ENCODE data around the gene KCNK7. TPM values are rescaled to one million over a fixed set of nuclear protein-coding genes. Genes with fewer than 3 reads are reported as not detected.

KCNK7 gene
- total and polyA plus RNA-seq, 2 experiments from 2014 or later = 0.37 TPM; not detected in 1

GRCh38 chr11:65621460-65621859, 25.9 kb upstream of the KCNK7 start:
- H3K4me1 ChIP-seq (ENCODE audit: insufficient read depth) = peaks cover 5% of the 10 kb centered on the region
- no peaks in the 10 kb centered on the region for H3K9me2 ChIP-seq (replicated peaks; ENCODE audit: insufficient read depth)
- H4K20me1 ChIP-seq (ENCODE audit: insufficient read depth, poor library complexity, severe bottlenecking) = peaks cover 6% of the 10 kb centered on the region
- TF ChIP-seq CTCF (IDR thresholded peaks at IDR 0.05; ENCODE audit: poor library complexity) (no peak), EZH2phosphoT487 (IDR thresholded peaks at IDR 0.05; ENCODE audit: low read depth, severe bottlenecking, unreplicated experiment) (no peak), EZH2 (IDR thresholded peaks at IDR 0.05; ENCODE audit: borderline replicate concordance) (no peak)
- no peak overlapping the region for H3K4me3 ChIP-seq
- no peaks in the 10 kb centered on the region for H3K27me3 ChIP-seq
- H3K27ac ChIP-seq = no peak overlapping the region
- no peak overlapping the region for H3K4me2 ChIP-seq
- no peak for DNase-seq (ENCODE audit: low spot score)
- H3K36me3 ChIP-seq (replicated peaks; ENCODE audit: insufficient read depth, low read depth) = no peaks in the 10 kb centered on the region
- peaks cover 23% of the 10 kb centered on the region for H3K79me2 ChIP-seq
- 96% methylated on average over 14 of the region's 14 CpGs for WGBS (ENCODE audit: low lambda C conversion rate, missing lambda C conversion rate)
- H3K9me3 ChIP-seq (ENCODE audit: low read depth) = no peaks in the 10 kb centered on the region
- no peak overlapping the region for H2AFZ ChIP-seq

GRCh38 chr11:65620666-65621065, 25.1 kb upstream of the KCNK7 start:
- WGBS (ENCODE audit: low lambda C conversion rate, missing lambda C conversion rate) = 98% methylated on average over 18 of the region's 19 CpGs
- peaks cover 6% of the 10 kb centered on the region for H4K20me1 ChIP-seq (ENCODE audit: insufficient read depth, poor library complexity, severe bottlenecking)
- no peaks in the 10 kb centered on the region for H3K27me3 ChIP-seq
- H3K4me1 ChIP-seq (ENCODE audit: insufficient read depth) = peaks cover 7% of the 10 kb centered on the region
- DNase-seq (ENCODE audit: low spot score) = no peak
- no peak overlapping the region for H3K4me2 ChIP-seq
- H3K27ac ChIP-seq = no peak overlapping the region
- TF ChIP-seq CTCF (IDR thresholded peaks at IDR 0.05; ENCODE audit: poor library complexity) (no peak), EZH2 (IDR thresholded peaks at IDR 0.05; ENCODE audit: borderline replicate concordance) (no peak), EZH2phosphoT487 (IDR thresholded peaks at IDR 0.05; ENCODE audit: low read depth, severe bottlenecking, unreplicated experiment) (no peak)
- no peak overlapping the region for H2AFZ ChIP-seq
- H3K9me3 ChIP-seq (ENCODE audit: low read depth) = no peaks in the 10 kb centered on the region
- peaks cover 28% of the 10 kb centered on the region for H3K79me2 ChIP-seq
- no peaks in the 10 kb centered on the region for H3K36me3 ChIP-seq (replicated peaks; ENCODE audit: insufficient read depth, low read depth)
- no peaks in the 10 kb centered on the region for H3K9me2 ChIP-seq (replicated peaks; ENCODE audit: insufficient read depth)
- no peak overlapping the region for H3K4me3 ChIP-seq

- Histone ChIP-seq H3K27ac (no peak overlapping the region), H2AFZ (no peak overlapping the region), H3K36me3 (replicated peaks; ENCODE audit: insufficient read depth, low read depth) (no peaks in the 10 kb centered on the region), H3K9me2 (replicated peaks; ENCODE audit: insufficient read depth) (no peaks in the 10 kb centered on the region), H3K4me3 (no peak overlapping the region), H3K79me2 (peaks cover 31% of the 10 kb centered on the region), H3K27me3 (no peaks in the 10 kb centered on the region), H3K9me3 (ENCODE audit: low read depth) (no peaks in the 10 kb centered on the region), H3K4me1 (ENCODE audit: insufficient read depth) (peaks cover 7% of the 10 kb centered on the region), H3K4me2 (no peak overlapping the region), H4K20me1 (ENCODE audit: insufficient read depth, poor library complexity, severe bottlenecking) (peaks cover 6% of the 10 kb centered on the region)
- TF ChIP-seq EZH2phosphoT487 (IDR thresholded peaks at IDR 0.05; ENCODE audit: low read depth, severe bottlenecking, unreplicated experiment) (no peak), EZH2 (IDR thresholded peaks at IDR 0.05; ENCODE audit: borderline replicate concordance) (no peak), CTCF (IDR thresholded peaks at IDR 0.05; ENCODE audit: poor library complexity) (no peak)
- DNase-seq (ENCODE audit: low spot score) = no peak
- WGBS (ENCODE audit: low lambda C conversion rate, missing lambda C conversion rate) = 98% methylated on average over 25 of the region's 29 CpGs
These were observed 23.8 kb upstream of the KCNK7 start for GRCh38 chr11:65619281-65619928.

Measured in hepatocyte (in vitro differentiated cells).